HepG2 (cell line): ENCODE data around the gene HAGHL.

ENCODE experiments used
- CBX1 ChIP-seq: IDR thresholded peaks from one replicate; pipeline ENCODE4 v1.6.1; 2016; ENCODE audit warnings: antibody characterized with exemption, low read depth
- NR2C2 ChIP-seq: sonication (generic); formaldehyde crosslinking; IDR thresholded peaks from 2 replicates; pipeline ENCODE4 v1.4.0; 2020; ENCODE audit warnings: missing genetic modification reagents, mild to moderate bottlenecking, moderate library complexity, borderline replicate concordance
- RBM22 ChIP-seq: fragments of 200-400 bp; formaldehyde crosslinking; optimal IDR thresholded peaks from 2 replicates; pipeline ENCODE3; 2017; ENCODE audit warnings: mild to moderate bottlenecking, low read length, moderate library complexity
- ZNF7 ChIP-seq: IDR thresholded peaks from 2 replicates; pipeline ENCODE4 v1.6.1; 2016; ENCODE audit warnings: missing biosample characterization, missing genetic modification reagents

DNA sequence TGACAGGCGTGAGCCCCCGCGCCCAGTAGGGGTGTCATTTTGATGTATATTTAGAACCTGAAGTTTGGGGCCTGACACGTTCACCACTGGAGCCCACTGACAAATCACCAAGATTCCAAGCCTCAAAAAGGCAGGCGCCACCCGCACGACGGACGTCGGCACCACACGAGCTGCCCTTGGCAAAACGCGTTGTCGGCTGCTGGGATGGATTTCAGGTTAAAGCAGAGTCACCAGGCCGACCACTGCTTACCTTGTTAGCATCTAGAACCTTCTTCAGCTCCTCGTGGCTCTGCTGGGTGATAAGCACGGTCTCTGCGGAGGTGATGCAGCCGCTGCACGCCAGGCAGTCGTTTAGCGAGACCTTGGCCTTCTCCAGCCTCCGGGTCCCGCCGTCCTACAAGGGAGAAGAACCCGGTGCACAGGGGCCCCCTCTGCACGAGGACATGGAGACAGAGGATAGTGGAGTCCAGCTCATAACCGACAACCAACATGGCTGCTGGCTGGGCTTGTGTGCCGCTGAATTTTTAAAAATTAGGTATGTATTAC is 10.1 kb downstream of the HAGHL start:
- TF ChIP-seq ZNF7 (CRISPR knock-in tag) (no peak), NR2C2 (no peak), CBX1 (no peak), RBM22 (no peak)
